GM19372 (cell line): Measurements from ENCODE around the gene ATG16L1.
"Not testable (repeated sequence)": the region's sequence is repeated elsewhere in the genome, so short reads cannot be mapped to it uniquely, and the experiment has no call there.

Experiments used
- ATAC-seq: cut with Tn5 transposase; IDR thresholded peaks from one replicate; pipeline ENCODE4 v1.9.1; 2021; ENCODE audit warnings: mild to moderate bottlenecking, low read depth, moderate library complexity; ENCODE audit not compliant: unreplicated experiment

The ATG16L1 gene

GRCh38 chr2:233325814-233326213 is 74.3 kb downstream of the ATG16L1 start:
- no peak for ATAC-seq

DNA sequence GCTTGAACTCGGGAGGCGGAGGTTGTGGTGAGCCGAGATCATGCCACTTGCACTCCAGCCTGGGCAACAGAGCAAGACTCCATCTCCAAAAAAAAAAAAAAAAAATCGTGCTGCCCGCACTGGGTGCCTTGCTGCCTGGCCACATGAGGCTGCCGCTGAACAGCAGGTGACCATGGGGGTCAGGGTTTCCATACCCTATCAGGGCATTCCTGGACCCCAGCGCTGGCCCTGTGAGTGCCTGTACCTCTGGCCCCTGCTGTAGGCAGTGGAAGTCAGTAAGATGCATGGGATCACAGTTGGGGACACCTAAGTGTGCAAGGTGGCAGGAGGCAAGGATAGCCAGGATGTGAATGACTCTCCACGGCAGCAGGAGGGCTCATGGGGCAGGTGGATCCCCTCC is 75.0 kb downstream of the ATG16L1 start:
- no peak for ATAC-seq

GRCh38 chr2:233328922-233329321 is 77.4 kb downstream of the ATG16L1 start:
- ATAC-seq: no peak

GRCh38 chr2:233329489-233330135 is 78.1 kb downstream of the ATG16L1 start:
- no peak for ATAC-seq

DNA sequence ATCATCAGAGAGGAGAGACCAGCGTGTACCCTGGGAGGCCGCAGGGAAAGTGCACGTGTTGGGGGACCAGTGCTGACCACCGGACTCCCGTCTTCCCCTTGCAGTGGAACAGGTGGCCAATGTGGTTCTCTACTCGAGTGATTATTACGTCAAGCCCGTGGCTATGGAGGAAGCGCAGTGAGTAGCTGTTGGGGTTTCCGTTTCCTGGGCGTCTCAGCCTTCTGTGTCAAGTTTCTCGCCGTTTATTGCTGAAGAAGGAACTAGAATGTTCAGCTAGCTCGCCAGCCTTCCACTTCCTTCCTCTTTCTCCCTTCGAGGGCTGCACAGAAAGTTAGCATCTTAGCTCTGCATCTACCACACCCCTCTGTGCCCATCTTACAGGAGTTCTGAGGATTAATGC is 80.1 kb downstream of the ATG16L1 start:
- peak; percentile 95 for ATAC-seq

GRCh38 chr2:233332125-233332524 is 80.7 kb downstream of the ATG16L1 start:
- no peak for ATAC-seq

GRCh38 chr2:233334915-233335314 is 83.4 kb downstream of the ATG16L1 start:
- no peak for ATAC-seq

DNA sequence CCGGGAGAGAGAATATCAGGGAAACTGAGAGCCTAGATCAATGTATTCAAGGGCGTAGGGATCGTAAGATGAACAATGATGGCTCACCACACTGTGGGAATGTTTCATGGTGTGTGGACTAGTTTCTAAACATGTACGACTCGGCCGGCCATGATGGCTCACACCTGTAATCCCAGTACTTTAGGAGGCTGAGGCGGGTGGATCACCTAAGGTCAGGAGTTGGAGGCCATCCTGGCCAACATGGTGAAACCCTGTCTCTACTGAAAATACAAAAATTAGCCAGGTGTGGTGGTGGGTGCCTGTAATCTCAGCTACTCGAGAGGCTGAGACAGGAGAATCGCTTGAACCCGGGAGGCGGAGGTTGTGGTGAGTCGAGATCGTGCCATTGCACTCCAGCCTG is 84.6 kb downstream of the ATG16L1 start:
- ATAC-seq: not testable (repeated sequence)

DNA sequence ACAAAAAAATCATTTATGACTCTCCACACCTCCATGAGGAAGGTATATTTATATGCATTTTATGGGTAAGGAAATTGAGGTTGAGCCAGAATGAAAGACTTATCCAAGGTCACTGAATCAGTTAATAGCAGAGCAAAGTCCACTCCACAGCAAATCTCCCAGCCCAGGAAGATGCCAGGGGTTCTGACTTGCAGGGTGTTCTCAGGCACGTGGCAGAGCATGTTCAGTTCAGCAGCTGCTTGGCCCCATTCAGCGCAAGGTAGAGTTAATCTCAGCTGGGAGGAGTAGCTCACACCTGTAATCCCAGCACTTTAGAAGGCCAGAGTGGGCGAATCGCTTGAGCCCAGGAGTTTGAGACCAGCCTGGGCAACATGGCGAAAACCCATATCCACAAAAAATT is 85.1 kb downstream of the ATG16L1 start:
- ATAC-seq: no peak

DNA sequence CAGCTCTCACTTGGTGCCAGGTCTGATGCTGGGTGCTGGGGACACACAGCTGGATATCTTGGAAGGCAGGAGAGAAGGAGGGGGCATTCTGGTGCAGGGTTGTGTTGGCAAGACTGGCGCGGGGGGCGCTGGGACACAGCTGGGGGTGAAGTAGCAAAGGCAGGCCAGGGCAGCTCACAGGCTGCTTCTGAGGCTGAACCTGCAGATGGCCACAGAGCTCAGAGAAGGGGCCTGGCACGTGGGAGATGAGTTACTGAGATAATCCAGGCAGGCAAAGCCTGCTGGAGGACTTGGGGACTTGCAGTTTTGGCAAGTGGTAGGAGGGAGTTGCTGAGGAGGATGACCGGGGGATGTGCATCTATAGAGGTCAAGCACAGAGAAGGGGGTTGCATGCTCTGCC is 86.6 kb downstream of the ATG16L1 start:
- no peak for ATAC-seq

- no peak for ATAC-seq
These were observed 87.4 kb downstream of the ATG16L1 start for GRCh38 chr2:233338812-233339368.

DNA sequence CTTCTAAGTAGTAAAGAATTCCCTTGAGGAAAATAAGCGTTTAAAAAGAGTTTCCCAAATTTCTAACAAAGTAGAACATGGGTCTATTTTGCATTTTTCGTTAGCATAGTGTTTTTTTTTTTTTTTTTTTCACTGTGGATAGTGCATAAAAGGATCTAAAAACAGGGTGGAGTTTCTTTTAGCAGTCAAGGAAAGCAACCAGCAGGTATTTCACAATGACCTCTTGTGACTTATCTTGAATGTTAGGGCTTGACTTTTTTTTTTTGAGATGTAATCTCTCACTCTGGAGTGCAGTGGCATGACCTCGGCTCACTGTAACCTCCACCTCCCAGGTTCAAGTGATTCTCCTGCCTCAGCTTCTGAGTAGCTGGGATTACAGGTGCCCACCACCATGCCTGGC is 88.0 kb downstream of the ATG16L1 start:
- ATAC-seq: no peak

- no peak for ATAC-seq
These were observed 89.8 kb downstream of the ATG16L1 start for GRCh38 chr2:233341296-233341695.

- no peak for ATAC-seq
These were observed 90.8 kb downstream of the ATG16L1 start for GRCh38 chr2:233342301-233342700.

GRCh38 chr2:233343171-233343705 is 91.8 kb downstream of the ATG16L1 start:
- no peak for ATAC-seq
